ENCODE measurements around the gene ZNF410.
"Not testable (repeated sequence)": the region's sequence is repeated elsewhere in the genome, so short reads cannot be mapped to it uniquely, and the experiment has no call there.

Gene ZNF410

GRCh38 chr14:73886449-73887317 lies at the start of gene ZNF410:
Gene ZNF410, plus strand, starts transcription at chr14:73886859. Its CDS starts 5,317 bp downstream, at chr14:73892176.
- DNase-seq: peak; percentile 97

GRCh38 chr14:73838293-73839034 lies 48.2 kb upstream of the ZNF410 start:
- DNase-seq: not testable (repeated sequence)

- peak; percentile 37 for DNase-seq
Observed at GRCh38 chr14:73842201-73842600, 44.5 kb upstream of the ZNF410 start.

- no peak for DNase-seq
Observed at GRCh38 chr14:73842851-73843250, 43.8 kb upstream of the ZNF410 start.

GRCh38 chr14:73843296-73843695 lies 43.4 kb upstream of the ZNF410 start:
- DNase-seq: no peak

GRCh38 chr14:73846947-73847346 lies 39.7 kb upstream of the ZNF410 start:
- no peak for DNase-seq

- DNase-seq: peak; percentile 24
Observed at GRCh38 chr14:73851000-73851399, 35.7 kb upstream of the ZNF410 start.

GRCh38 chr14:73851567-73852382 lies 34.9 kb upstream of the ZNF410 start, which contains the start of gene PTGR2:
Gene PTGR2, plus strand, starts transcription at chr14:73851831. Its CDS starts 7,032 bp downstream, at chr14:73858863.
- DNase-seq: peak; percentile 95

- DNase-seq: no peak
Observed at GRCh38 chr14:73859145-73859544, 27.5 kb upstream of the ZNF410 start.

GRCh38 chr14:73861073-73861472 lies 25.6 kb upstream of the ZNF410 start:
- no peak for DNase-seq

GRCh38 chr14:73862480-73862879 lies 24.2 kb upstream of the ZNF410 start:
- no peak for DNase-seq

GRCh38 chr14:73863209-73863608 lies 23.4 kb upstream of the ZNF410 start:
- no peak for DNase-seq

- DNase-seq: no peak
Observed at GRCh38 chr14:73865534-73866113, 21.0 kb upstream of the ZNF410 start.

- DNase-seq: not testable (repeated sequence)
Observed at GRCh38 chr14:73869754-73870153, 16.9 kb upstream of the ZNF410 start.

- no peak for DNase-seq
Observed at GRCh38 chr14:73870525-73871235, 16.0 kb upstream of the ZNF410 start.

GRCh38 chr14:73873660-73874059 lies 13.0 kb upstream of the ZNF410 start:
- DNase-seq: no peak

- no peak for DNase-seq
Observed at GRCh38 chr14:73877790-73878189, 8.9 kb upstream of the ZNF410 start.

GRCh38 chr14:73878436-73878835 lies 8.2 kb upstream of the ZNF410 start:
- DNase-seq: no peak

GRCh38 chr14:73879027-73879426 lies 7.6 kb upstream of the ZNF410 start:
- DNase-seq: no peak

- DNase-seq: no peak
Observed at GRCh38 chr14:73884438-73885190, 2.0 kb upstream of the ZNF410 start.

- DNase-seq: no peak
Observed at GRCh38 chr14:73887318-73887616, 608 bp downstream of the ZNF410 start.
